Limb (tissue), 2 donors: Measurements from ENCODE around the gene GJA9.
A peak's percentile ranks its signal among the peaks of the same experiment; 100 is the strongest.
"Not testable (repeated sequence)": the region's sequence is repeated elsewhere in the genome, so short reads cannot be mapped to it uniquely, and the experiment has no call there.

ENCODE experiments used
- DNase-seq, 2 donors: peaks; one replicate each; pipeline ENCODE4 v3.0.0-alpha.2; 2016; ENCODE audit errors: extremely low spot score in 2 of 2

The GJA9 gene

DNA sequence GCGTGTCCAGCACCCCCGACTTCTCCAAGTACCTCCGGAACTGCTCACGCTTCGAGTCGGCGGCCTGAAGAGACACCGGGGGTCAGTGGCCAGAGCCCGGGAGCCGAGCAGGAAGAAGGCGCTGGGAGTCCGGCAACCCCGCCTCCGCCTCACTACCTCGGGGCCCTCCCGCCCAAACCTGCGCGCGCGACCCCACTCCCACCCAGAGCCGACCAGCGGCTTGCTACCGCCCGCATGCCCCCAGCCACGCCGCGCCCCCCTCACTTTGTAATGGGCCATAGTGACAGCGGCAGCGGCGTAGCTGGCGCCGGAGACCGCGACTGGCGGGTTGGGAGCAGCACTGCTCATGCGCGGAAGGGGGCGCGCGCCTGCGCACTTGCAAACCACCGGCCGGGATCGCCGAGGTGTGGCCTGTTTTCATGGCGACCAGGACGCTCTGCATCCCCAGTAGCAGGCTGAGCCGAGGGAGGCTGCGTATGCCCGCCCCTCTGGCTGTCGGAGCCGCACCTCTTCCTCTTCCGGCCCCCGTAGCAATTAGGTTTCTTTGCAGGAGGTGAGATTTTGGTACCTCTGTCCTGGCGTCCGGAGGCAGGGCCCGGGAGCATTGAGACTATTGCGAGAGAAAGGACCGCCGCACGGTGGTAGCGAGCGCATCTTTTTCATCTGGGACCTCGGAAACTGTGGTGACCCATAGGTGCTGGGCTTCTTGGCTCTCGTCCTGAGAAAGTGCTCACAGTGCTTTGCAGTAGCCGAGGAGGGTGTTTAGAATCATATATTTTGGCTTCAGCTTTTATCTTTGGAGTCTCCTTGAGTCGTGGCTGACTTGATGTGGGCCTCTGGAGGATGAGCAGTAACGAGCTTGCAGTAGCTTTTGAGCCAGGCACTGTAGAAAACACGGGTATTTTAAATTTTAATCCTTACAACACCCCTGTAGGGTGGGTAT, 8.1 kb downstream of the GJA9 start, which contains the start of gene MYCBP:
Gene MYCBP (minus strand): TSS at position 322 of the 943 bp plus-strand sequence. CDS start 43 bp downstream, at position 279.
- DNase-seq: peak; percentile 97 to 98

DNA sequence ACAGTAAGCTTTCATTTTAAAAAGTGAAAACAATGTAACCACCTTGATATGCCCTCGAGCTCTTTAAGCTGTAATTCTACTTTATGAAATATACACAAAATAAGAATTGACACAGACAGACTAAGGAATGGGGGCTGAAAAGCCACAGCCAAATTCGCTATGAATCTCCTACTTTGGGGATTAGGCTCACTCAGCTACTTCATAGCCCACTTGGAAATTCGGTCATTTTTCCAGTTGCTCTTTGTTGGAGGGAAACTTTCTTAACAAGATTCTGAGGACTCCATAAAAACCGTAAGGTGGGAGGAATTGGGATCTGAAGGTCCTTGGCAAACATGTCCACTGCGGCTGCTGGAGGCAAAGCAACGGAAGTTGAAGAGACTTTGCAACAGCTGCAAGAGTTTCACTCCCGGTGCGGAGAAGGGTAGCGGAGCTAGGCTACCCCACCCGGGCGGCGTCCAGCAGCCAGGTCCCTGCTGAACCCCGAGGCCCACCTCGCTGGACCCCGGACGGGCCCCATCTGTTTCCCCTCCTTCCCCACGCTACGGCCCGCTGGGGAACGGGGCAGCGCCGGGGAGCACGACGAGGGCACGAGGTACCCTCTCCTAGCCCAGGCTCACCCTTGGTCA, 8.9 kb downstream of the GJA9 start:
- no peak for DNase-seq

DNA sequence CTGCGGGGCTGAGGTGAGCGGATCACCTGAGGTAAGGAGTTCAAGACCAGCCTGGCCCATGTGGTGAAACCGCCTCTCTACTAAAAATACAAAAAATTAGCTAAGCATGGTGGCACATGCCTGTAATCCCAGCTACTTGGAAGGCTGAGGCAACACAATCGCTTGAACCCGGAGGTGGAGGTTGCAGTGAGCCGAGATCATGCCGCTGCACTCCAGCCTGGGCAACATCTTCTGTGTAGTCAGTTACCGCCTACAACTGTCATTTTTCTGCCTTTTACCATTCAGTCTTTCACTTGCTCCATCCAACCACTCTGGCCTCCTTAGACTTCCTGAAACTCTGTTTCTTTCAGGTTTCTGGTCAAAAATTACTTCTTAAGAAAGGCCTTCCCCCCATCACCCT, 10.4 kb downstream of the GJA9 start:
- DNase-seq: no peak

DNA sequence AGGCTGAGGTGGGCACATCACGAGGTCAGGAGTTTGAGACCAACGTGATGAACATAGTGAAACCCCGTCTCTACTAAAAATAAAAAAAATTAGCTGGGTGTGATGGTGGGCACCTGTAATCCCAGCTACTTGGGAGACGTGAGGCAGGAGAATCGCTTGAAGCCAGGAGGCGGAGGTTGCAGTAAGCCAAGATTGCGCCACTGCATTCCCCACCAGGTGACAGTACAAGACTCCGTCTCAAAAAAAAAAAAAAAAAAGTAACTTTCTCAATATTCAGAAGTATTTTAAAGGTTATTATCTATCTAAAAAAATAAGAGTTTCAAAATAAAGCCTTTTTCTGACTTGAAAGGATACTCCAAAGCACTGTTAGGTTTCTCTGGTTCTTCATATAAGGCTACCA, 14.2 kb downstream of the GJA9 start:
- no peak for DNase-seq

DNA sequence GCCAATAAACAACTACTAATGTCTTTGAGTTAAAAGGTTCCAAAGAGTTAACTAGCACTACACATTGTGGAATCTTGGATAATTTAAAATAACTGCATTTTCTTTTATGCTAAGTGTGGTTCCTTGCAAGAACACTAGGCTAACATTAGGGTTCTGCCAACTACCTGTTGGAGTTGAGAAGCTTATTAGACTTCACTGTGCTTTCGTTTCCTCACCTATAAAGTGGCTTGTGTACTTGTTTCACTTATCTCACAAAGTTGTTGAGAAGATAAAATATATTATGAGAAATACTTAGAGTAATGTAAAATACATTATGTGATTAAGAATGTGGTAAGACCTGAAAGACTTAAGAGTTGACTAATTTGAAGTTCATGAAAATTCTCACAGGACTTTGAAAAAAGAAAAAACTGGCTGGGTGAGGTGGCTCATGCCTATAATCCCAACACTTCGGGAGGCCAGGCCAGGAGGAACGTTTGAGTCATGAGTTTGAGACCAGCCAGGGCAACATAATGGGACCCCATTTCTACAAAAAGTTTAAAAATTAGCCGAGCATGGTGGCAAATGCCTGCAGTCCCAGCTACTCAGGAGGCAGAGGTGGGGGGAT, 16.2 kb downstream of the GJA9 start:
- no peak for DNase-seq

DNA sequence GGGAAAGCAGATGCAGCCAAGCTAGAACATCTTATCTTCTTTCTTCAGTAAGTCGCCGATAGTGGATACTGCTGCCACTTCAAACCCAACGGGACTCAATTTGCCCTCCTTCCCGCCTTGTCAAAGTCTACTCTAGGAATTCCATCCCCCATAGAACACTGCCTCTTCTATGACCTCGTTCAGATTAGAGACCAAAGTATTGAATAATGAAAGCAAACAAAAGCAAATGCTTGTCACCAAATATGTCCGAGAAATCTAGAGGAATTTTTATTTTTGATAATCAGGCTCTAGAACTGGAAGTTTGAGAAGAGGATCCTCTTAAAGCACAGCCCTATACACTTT, 21.0 kb downstream of the GJA9 start:
- no peak for DNase-seq

DNA sequence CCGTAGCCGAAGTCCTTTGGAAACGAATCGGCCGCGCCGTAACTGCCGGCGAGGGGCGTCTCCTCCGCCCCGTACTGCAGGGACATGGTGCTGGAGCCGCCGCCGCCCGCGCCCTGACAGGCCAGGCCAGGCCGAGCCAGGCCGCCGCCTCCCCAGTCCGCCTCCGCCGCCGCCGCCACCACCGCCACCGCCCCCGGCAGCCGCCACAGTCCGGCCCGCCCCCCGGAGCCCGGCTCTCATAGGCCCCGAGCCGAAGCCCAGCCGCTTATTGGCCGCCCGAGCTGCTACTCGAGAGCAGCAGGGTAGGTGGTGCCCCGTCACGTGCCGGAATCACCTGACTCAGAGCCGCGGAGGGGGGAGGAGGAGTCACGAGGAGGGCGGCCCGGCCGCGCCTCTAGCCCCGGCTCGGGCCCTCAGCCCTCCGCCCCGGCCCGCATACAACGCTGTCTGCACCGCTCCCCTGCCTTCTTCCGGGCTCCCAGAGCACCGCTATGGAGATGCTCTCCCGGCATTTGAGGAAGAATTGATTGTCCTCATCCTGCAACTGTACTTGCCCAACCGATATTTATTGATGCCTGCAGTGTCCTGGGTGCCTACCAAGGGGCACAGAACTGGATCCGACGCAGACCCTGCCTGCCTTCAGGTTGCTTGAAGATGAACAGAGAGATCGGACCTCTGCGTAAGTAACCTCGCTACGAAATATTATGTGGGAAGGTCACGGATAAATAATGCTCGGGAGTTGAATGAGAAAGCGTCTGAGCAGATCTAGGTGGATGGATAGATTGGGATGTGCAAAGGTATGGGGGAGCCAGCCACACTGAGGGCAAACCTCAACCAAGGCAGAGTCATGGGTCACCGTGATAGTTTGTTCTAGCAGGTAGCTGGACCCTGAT, 21.6 kb downstream of the GJA9 start, which contains the start of gene RRAGC:
Gene RRAGC (minus strand): TSS at position 212 of the 893 bp plus-strand sequence. CDS start 126 bp downstream, at position 86.
- DNase-seq: peak; percentile 97 to 98

DNA sequence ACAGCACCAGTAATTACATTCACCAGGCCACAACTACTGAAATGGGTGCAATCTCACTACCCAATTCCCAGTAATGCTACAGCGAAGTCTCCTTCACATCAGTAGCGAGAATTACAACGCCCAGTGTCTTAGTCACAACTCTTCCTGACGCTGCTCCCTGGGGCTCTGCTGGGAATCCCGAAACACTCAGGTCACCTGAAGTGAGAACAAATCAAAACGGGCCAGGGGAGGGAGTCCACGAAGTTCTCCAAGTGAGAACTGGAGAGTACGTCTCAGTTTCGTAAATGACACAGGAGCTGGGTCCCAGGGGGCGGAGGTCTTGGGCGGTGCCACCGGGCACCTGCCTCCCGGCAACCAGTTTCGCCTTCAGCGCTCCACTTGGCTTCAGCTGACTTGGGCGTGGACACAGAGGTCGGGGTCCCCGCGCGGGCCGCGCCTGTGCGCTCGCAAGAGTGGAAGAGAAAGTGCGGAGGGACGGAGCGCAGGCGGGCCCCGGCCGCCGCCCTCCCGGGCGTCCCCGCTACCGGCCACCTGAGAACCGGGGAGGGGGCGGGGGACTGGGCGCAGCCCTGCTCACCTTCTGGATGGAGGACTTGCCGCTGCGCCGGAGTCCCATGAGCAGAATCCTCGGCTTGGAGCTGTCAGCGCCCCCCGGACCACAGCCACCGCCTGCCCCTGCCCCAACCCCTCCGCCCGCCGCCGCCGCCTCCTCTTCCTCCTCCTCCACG, 22.4 kb downstream of the GJA9 start:
- DNase-seq: no peak

DNA sequence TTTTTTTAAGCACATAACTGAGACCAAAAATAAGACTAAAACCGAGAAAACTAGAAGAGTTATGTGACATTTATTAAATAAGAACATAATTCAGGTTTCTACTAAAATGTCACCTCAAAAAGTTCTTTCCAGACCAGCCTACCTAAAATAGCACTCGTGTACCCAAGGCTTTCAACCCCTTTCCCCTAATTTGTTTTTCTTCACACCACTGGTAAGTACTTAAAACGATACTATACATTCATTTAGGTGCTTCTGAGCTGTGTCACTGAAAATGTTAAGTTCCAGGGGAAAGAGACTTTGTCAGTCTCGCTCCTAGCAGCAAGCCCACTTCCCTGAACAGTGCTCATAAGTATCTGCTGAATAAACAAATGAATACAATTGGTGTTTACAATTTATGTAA, 28.6 kb downstream of the GJA9 start:
- DNase-seq: no peak

DNA sequence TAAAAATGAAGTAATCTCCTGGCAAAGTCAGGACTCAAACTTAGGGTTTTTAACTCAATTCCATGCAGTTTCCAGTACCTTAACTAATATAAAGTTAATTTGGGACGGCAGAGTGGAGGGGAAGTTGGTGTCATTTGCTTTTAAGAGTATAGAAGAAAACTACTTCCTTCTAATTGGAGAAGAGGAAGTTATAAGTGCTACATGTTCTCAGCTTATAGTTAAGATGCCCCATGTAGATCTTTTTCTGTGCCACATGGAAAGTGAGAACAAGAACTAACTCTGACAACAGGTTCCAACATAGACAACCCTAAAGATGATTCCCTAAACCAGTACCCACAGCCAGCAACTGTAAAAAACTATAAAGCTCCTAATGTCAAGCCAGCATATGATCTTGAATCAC, 33.3 kb downstream of the GJA9 start:
- DNase-seq: no peak

DNA sequence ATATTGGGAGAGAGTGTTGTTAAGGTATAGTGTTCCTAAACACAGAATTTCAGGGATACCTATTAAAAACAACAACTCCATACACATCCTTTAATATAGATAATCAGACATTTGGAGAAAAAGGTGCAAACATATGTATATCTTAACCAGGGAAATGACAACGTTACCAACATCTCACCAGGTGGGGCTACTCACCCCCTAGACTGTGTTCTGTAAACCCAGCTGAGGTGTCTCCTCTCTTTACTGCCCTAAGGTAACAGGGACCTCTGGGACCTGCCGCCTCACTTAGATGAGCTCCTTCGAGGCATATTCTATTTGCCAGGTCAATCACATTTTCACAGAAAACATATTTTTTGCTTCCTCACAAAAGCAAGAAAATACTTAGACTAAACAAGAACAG, 35.2 kb downstream of the GJA9 start:
- no peak for DNase-seq

DNA sequence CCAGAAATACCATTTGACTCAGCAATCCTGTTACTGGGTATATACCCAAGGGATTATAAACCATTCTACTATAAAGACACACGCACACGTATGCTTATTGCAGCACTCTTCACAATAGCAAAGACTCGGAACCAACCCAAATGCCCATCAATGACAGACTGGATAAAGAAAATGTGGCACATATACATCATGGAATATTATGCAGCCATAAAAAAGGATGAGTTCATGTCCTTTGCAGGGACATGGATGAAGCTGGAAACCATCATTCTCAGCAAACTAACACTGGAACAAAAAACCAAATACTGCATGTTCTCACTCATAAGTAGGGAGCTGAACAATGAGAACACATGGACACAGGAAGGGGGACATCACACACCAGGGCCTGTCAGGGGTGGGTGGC, 36.3 kb downstream of the GJA9 start:
- DNase-seq: not testable (repeated sequence)

DNA sequence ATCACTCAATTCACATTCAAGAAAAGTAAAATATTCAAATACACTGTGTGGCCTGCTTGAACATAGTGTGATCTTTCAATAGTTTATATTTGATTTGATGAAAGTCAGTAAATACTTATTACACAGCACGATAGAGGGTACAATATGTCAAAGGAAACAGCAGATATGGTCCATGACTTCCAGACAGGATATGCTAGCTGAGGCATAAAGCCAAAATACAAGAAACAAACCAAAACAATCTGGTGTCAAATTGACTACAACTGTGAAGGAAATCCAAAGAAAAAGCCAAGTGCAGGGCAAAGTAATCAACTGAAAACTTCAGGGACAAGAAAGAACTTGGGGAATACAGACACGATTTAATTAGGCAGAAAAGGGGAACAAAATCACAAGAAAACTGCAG, 41.1 kb downstream of the GJA9 start:
- no peak for DNase-seq

DNA sequence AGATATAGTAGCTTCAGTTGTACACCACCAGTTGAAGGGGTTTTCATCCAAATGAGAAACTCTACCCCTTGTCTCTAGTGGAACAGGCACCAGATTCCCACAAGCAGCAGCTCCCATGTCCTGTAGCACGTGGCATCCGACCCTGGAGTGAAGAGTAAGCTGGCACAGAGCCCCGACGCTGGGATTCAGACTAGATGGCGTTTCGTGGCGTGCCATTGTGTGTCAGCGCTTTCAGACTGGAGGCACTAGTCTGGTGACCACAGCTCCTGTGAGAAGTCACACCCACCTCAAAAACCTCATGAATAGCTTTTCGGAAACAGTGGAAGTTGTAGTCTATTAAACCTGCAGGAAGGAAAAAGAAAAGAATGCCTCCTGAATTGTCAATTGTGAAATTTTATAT, 42.0 kb downstream of the GJA9 start:
- DNase-seq: no peak

DNA sequence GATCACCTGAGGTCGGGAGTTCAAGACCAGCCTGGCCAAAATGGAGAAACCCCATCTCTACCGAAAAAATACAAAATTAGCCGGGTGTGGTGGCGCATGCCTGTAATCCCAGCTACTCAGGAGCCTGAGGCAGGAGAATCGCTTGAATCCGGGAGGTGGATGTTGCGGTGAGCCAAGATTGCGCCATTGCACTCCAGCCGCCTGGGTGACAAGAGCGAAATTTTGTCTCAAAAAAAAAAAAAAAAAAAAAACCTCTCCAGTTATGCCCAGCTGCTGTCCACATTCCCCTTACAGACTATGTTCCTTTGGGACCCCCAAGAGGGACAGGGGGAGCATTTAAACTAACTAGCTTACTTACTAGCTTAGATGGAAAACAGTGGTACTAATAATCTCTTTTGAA, 45.1 kb downstream of the GJA9 start:
- DNase-seq: not testable (repeated sequence)

DNA sequence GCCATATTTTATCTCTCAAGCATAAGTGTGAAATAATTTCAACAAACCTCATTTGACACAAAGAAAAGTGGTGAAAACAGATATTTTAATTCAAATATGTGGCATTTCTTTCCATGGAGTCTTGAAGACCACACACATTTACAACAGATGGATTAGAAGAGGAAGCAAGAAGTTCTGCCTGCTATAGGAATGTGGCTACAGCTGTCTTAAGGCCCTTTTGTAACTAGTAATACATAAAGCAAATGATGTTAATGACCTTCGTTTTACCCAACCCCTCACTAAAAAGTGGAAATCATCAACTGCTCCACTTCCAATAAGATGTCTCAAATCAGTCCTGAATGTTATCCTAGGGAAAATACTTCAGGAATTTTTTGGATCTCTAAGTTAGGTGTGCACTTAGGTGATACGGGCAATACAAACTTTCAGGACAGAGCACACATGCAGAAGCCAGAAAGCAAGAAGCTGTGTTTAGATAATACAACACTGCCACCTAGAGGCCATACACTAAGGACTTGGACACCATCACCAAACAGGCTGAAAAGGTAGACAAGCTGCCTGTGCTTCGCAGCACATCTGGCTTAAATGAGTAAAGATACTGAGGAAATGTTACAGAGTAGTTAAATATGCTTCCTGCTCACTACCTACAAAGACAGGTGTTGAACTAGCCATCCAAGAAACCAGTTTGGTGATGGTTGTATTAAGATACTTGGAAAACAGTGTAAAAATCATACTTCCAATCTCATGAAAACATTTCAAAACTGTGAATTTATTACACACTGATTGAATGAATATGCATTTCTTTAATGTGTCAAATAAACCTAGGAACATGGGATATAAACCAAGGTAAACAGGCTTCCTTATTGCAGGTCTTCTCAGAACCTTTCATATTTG, 46.2 kb downstream of the GJA9 start:
- DNase-seq: peak; percentile 55 to 89

DNA sequence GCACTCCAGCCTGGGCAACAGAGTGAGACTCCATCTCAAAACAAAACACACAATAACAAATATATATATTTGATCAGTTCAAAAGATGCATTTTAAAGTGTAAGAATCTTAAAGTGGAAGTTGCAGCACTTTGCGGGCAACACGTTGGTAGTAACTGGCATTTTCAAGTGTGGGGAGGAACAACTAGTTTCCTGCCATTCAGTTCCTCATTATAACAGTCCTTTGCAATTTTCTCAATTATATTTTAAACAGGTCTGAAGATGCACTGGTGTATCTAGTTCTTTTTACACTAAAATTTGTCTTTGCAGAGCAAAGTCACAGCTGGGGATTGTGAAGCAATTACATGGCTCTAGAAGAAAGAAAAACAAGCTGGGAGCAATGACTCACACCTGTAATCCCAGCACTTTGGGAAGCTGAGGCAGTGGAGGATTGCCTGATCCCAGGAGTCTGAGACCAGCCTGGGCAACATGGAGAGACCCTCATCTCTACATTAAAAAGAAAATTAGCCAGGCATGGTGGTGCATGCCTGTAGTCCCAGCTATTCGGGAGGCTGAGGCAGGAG, 47.1 kb downstream of the GJA9 start:
- DNase-seq: no peak

DNA sequence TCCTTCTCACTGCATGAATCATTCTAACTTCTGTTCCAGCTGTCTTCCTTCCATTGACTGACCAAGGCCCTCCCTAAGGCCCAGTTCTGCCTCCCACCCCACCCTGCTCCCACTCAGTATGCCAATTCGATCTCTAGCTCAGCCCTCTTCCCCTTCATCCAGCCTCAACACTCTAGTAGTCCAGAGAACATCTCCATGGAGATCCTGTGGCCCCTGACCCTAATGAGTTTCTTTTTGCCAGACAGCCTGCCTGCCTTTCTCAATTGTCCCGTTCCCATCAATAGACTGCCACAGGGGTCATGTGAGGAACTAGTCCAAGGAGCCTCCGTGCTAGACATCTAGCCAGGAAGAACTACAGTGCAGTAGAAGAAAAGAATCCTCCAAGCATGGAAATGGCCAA, 48.2 kb downstream of the GJA9 start:
- no peak for DNase-seq

DNA sequence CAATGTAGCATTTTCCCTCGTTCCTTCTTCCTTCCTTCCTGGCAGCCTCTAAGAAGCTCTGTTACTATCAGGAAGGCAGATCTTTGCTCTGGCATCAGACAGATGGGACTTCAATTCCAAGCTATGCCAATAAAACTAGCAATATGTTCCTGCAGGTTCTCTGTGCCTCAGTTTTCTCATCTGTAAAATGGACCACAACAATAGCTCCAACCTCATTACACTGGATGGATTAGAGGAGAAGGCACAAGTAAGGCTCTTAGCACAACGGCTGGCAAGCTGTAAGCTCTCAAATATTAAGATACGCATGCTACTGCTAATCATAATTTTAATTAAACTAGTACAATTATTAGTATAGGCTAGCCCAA, 49.0 kb downstream of the GJA9 start:
- DNase-seq: no peak
